Gastrocnemius medialis (tissue), 4 donors: Measurements from ENCODE around the gene RPGRIP1. TPM values are rescaled to one million over a fixed set of nuclear protein-coding genes. Genes with fewer than 3 reads are reported as not detected.

Source experiments
- ATAC-seq, 2 donors: fragments of 150-250 bp; one replicate each; pipeline ENCODE4 v1.9.1; 2016
- DNase-seq, 2 donors: peaks; one replicate each; pipeline ENCODE4 v3.0.0-alpha.2; 2019
- H3K27ac ChIP-seq, 4 donors: fragments of 200-600 bp; sonication (generic); 1 replicate in 1 of 4; 2 replicates in 3 of 4; pipeline ENCODE4 v1.5.1; 2016 to 2018; ENCODE audit warnings: mild to moderate bottlenecking in 2 of 4, moderate library complexity in 1 of 4
- H3K27me3 ChIP-seq, 3 donors: fragments of 200-600 bp; sonication (generic) in 2 of 3; 1 replicate in 1 of 3; 2 replicates in 2 of 3; pipeline versions ENCODE4 v1.5.1 to v1.6.0; 2016 to 2019; ENCODE audit warnings: mild to moderate bottlenecking in 1 of 3, moderate library complexity in 1 of 3
- H3K36me3 ChIP-seq, 2 donors: fragments of 200-600 bp; sonication (generic) in 1 of 2; one replicate each; pipeline ENCODE4 v1.5.1; 2017 to 2018
- H3K4me1 ChIP-seq, 2 donors: fragments of 200-600 bp; sonication (generic) in 1 of 2; one replicate each; pipeline ENCODE4 v1.5.1; 2016 to 2017; ENCODE audit warnings: mild to moderate bottlenecking in 2 of 2
- H3K4me3 ChIP-seq, 4 donors: fragments of 200-600 bp; sonication (generic) in 3 of 4; 1 replicate in 1 of 4; 2 replicates in 3 of 4; pipeline ENCODE4 v1.5.1; 2016 to 2019; ENCODE audit warnings: mild to moderate bottlenecking in 2 of 4
- H3K9me3 ChIP-seq, 3 donors: fragments of 200-600 bp; sonication (generic) in 2 of 3; 1 replicate in 1 of 3; 2 replicates in 2 of 3; pipeline ENCODE4 v1.5.1; 2016 to 2019
- POLR2A ChIP-seq, 2 donors: fragments of 450-650 bp; IDR thresholded peaks; one replicate each; pipeline ENCODE4 v1.6.1; 2017; ENCODE audit warnings: antibody characterized with exemption in 2 of 2, mild to moderate bottlenecking in 2 of 2, moderate library complexity in 2 of 2
- in situ Hi-C, 4 donors: fragments of 200-750 bp; cut with MboI; loops; one replicate each; pipeline versions ENCODE4 v1.15.0 to v1.8.0; 2017; ENCODE audit warnings: low sequenced_read_pairs in 4 of 4
- intact Hi-C: fragments of 100-400 bp; cut with DNase I; formaldehyde crosslinking; loops from one replicate; pipeline ENCODE4 v1.15.1; 2023; ENCODE audit warnings: low total_unique reads
- total RNA-seq, 4 donors: library from RNA; depleted of rRNA; stranded (reverse); fragments of >200 nt; gene quantifications; one replicate each; pipeline versions ENCODE4 v1.1.0 to v1.2.3, GENCODE V29; 2016
- TF ChIP-seq, protein P1 (sequence below), 5 experiments: fragments of 450-650 bp in 3 of 5; fragments of 200-600 bp in 2 of 5; sonication (generic) in 2 of 5; IDR thresholded peaks in 4 of 5; conservative IDR thresholded peaks in 1 of 5; 1 replicate in 4 of 5; 2 replicates in 1 of 5; pipeline ENCODE4 v1.5.1; 2016 to 2019; ENCODE audit warnings: antibody characterized with exemption in 5 of 5, mild to moderate bottlenecking in 3 of 5, moderate library complexity in 3 of 5

Gene RPGRIP1
- total RNA-seq, 4 donors from 2014 or later: not detected

- H3K9me3 ChIP-seq: no peaks in the 10 kb centered on the region
- no peak for TF ChIP-seq POLR2A (IDR thresholded peaks at IDR 0.05)
- TF ChIP-seq, protein P1, sequence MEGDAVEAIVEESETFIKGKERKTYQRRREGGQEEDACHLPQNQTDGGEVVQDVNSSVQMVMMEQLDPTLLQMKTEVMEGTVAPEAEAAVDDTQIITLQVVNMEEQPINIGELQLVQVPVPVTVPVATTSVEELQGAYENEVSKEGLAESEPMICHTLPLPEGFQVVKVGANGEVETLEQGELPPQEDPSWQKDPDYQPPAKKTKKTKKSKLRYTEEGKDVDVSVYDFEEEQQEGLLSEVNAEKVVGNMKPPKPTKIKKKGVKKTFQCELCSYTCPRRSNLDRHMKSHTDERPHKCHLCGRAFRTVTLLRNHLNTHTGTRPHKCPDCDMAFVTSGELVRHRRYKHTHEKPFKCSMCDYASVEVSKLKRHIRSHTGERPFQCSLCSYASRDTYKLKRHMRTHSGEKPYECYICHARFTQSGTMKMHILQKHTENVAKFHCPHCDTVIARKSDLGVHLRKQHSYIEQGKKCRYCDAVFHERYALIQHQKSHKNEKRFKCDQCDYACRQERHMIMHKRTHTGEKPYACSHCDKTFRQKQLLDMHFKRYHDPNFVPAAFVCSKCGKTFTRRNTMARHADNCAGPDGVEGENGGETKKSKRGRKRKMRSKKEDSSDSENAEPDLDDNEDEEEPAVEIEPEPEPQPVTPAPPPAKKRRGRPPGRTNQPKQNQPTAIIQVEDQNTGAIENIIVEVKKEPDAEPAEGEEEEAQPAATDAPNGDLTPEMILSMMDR (IDR thresholded peaks at IDR 0.05 in 4 of 5, conservative IDR thresholded peaks at IDR 0.05 in 1 of 5): no peak
- H3K27me3 ChIP-seq: no peaks in the 10 kb centered on the region
- DNase-seq (no peak), ATAC-seq (no peak)
- intact Hi-C loops (no loop called here), in situ Hi-C loops (loop anchor here in 1 of 4 donors (25.0 kb wide), 1 partner anchor 150 kb away; the partner anchor contains the start of gene SUPT16H)
- peaks cover 53 to 55% of the 10 kb centered on the region in 2 donors for H3K4me1 ChIP-seq
- no peak overlapping the region for H3K4me3 ChIP-seq
- peaks cover 0 to 24% of the 10 kb centered on the region in 2 donors for H3K36me3 ChIP-seq
- no peak overlapping the region for H3K27ac ChIP-seq
These were observed 42.7 kb upstream of the RPGRIP1 start for GRCh38 chr14:21236948-21237797.

DNA sequence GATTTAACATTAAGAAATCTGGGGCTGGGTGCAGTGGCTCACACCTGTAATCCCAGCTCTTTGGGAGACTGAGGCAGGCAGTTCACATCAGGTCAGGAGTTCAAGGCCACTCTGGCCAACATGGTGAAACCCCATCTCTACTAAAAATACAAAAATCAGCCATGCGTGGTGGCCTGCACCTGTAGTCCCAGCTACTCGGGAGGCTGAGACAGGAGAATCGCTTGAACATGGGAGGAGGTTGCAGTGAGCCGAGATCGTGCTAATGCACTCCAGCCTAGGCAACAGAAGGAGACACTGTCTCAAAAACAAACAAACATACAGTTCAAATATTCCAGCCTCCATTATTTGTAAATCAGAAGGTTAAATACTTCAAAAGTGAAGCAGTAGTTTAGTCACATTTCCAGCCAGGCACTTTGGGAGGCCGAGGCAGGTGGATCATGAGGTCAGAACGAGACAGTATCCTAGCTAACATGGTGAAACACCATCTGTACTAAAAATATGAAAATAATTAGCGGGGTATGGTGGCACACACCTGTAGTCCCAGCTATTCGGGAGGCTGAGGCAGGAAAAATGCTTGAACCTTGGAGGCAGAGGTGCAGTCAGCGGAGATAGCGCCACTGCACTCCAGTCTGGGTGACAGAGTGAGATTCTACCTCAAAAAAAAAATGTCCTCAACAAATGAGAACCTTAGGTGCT, 40.9 kb upstream of the RPGRIP1 start:
- no peak for ATAC-seq

GRCh38 chr14:21240417-21240816, 39.5 kb upstream of the RPGRIP1 start:
- ATAC-seq (no peak), DNase-seq (no peak)
- Histone ChIP-seq H3K4me3 (no peak overlapping the region), H3K4me1 (peaks cover 31 to 34% of the 10 kb centered on the region in 2 donors), H3K27me3 (no peaks in the 10 kb centered on the region), H3K9me3 (no peaks in the 10 kb centered on the region), H3K36me3 (peaks cover 0 to 29% of the 10 kb centered on the region in 2 donors), H3K27ac (peak overlapping the region in 1 of 4 donors; percentile 14)
- in situ Hi-C loops (loop anchor here in 1 of 4 donors (25.0 kb wide), 1 partner anchor 147 kb away; the partner anchor contains the start of gene SUPT16H), intact Hi-C loops (loop anchor here (5.0 kb wide), 1 partner anchor 142 kb away; the partner anchor contains the start of gene SUPT16H)
- TF ChIP-seq, protein P1 (IDR thresholded peaks at IDR 0.05 in 4 of 5, conservative IDR thresholded peaks at IDR 0.05 in 1 of 5): no peak
- no peak for TF ChIP-seq POLR2A (IDR thresholded peaks at IDR 0.05)

More for the DNA sequence above, 40.9 kb upstream of the RPGRIP1 start:
- Histone ChIP-seq H3K27me3 (no peaks in the 10 kb centered on the region), H3K9me3 (no peaks in the 10 kb centered on the region), H3K27ac (peak overlapping the region in 1 of 4 donors; percentile 4), H3K36me3 (peaks cover 0 to 26% of the 10 kb centered on the region in 2 donors), H3K4me1 (peaks cover 40 to 41% of the 10 kb centered on the region in 2 donors), H3K4me3 (no peak overlapping the region)
- in situ Hi-C loops: loop anchor here in 1 of 4 donors (25.0 kb wide), 1 partner anchor 148 kb away; the partner anchor contains the start of gene SUPT16H
- no peak for DNase-seq
- TF ChIP-seq POLR2A (IDR thresholded peaks at IDR 0.05): no peak
- TF ChIP-seq, protein P1 (IDR thresholded peaks at IDR 0.05 in 4 of 5, conservative IDR thresholded peaks at IDR 0.05 in 1 of 5): no peak
- intact Hi-C loops: no loop called here

DNA sequence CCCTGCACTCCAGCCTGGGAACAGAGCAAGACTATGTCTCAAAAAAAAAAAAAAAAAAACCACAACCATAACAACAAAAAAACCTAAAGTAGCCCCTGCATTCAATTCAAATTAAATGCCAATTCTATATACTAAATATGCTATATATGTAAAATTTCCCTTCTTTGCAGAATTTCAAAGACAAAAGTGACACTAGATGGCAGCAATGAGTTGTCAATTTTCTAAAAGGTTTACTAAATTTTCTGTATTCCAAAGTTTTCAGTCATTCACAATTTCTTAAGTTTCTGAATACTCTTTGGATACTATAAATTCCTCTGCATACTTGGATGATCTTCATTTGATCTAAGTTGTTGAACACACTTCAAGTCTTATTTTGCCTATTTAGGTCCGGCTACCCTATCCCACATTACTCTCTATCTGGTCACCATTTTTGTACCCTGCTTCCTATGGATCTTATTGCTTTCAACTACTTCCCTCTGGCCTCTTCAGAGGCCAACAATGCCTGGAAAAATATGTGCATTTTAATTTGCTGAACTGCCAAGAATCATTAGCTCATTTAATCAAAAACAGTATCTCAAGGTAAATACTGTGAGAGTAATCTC, 38.6 kb upstream of the RPGRIP1 start:
- Histone ChIP-seq H3K27me3 (no peaks in the 10 kb centered on the region), H3K9me3 (no peaks in the 10 kb centered on the region), H3K36me3 (peaks cover 0 to 29% of the 10 kb centered on the region in 2 donors), H3K4me3 (no peak overlapping the region), H3K4me1 (peaks cover 24 to 32% of the 10 kb centered on the region in 2 donors), H3K27ac (no peak overlapping the region)
- ATAC-seq (no peak), DNase-seq (no peak)
- in situ Hi-C loops (loop anchor here in 1 of 4 donors (25.0 kb wide), 1 partner anchor 146 kb away; the partner anchor contains the start of gene SUPT16H), intact Hi-C loops (loop anchor here (5.0 kb wide), 1 partner anchor 141 kb away; the partner anchor contains the start of gene SUPT16H)
- TF ChIP-seq, protein P1 (IDR thresholded peaks at IDR 0.05 in 4 of 5, conservative IDR thresholded peaks at IDR 0.05 in 1 of 5): peak in 2 of 5 experiments; percentile 24 to 49
- no peak for TF ChIP-seq POLR2A (IDR thresholded peaks at IDR 0.05)
